Dedifferentiated amniotic fluid mesenchymal stem cell (primary cell): ENCODE results near the gene NEB.

Experiments
- DNase-seq: peaks from one replicate; pipeline ENCODE4 v3.0.0-alpha.2; 2016; ENCODE audit errors: extremely low spot score

The NEB gene, protein sequence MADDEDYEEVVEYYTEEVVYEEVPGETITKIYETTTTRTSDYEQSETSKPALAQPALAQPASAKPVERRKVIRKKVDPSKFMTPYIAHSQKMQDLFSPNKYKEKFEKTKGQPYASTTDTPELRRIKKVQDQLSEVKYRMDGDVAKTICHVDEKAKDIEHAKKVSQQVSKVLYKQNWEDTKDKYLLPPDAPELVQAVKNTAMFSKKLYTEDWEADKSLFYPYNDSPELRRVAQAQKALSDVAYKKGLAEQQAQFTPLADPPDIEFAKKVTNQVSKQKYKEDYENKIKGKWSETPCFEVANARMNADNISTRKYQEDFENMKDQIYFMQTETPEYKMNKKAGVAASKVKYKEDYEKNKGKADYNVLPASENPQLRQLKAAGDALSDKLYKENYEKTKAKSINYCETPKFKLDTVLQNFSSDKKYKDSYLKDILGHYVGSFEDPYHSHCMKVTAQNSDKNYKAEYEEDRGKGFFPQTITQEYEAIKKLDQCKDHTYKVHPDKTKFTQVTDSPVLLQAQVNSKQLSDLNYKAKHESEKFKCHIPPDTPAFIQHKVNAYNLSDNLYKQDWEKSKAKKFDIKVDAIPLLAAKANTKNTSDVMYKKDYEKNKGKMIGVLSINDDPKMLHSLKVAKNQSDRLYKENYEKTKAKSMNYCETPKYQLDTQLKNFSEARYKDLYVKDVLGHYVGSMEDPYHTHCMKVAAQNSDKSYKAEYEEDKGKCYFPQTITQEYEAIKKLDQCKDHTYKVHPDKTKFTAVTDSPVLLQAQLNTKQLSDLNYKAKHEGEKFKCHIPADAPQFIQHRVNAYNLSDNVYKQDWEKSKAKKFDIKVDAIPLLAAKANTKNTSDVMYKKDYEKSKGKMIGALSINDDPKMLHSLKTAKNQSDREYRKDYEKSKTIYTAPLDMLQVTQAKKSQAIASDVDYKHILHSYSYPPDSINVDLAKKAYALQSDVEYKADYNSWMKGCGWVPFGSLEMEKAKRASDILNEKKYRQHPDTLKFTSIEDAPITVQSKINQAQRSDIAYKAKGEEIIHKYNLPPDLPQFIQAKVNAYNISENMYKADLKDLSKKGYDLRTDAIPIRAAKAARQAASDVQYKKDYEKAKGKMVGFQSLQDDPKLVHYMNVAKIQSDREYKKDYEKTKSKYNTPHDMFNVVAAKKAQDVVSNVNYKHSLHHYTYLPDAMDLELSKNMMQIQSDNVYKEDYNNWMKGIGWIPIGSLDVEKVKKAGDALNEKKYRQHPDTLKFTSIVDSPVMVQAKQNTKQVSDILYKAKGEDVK (N-terminal part only)

DNA sequence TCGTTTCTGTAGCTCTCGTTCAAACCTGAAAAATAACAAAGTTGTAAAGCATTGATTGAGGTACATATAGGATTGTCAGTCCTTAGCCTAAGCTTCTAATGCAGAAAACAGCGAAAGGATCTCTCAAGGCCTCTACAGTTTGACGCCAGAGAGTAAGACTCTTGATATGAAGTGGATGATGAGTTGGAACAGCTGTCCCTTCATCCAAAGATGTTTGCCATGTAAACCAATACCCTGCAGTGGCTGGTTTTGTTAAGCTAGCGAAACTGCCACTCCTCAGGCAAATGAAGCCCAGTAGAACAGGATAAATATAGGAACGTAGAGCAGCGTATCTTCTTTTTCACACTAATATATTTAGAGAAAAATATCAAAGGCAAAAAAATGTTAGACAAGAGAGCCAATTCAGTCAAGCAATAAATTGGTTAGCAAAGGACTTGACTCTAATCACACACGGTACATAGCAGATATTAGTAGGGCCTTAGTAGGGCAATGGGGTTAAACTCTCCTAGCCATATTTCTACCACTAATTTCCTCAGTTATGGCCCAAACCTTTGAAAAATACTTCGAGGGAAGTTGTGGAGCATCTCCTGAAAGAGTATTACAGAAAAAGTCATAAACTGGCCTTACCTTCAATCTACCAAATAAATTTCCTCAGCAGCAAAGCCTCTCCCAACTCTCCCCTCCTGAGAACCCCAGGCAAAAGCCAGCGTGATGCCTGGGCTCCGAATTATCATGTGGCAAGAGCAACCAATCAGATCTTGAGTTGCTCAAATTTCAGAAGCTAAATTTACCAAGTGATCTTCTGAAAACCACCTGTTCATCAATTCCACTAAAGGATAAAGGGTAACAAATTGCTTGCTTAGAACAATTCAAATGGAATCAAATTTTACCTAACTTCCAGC is at the start of gene NEB:
TSS of gene NEB (minus strand) at position 706 of the 902 bp plus-strand sequence. CDS start 1,320 bp downstream, outside the sequence.
- DNase-seq = no peak

- DNase-seq = no peak
Observed at GRCh38 chr2:151783133-151783520, 48.9 kb upstream of the NEB start.

- no peak for DNase-seq
Observed at GRCh38 chr2:151782378-151783132, 48.3 kb upstream of the NEB start.

DNA sequence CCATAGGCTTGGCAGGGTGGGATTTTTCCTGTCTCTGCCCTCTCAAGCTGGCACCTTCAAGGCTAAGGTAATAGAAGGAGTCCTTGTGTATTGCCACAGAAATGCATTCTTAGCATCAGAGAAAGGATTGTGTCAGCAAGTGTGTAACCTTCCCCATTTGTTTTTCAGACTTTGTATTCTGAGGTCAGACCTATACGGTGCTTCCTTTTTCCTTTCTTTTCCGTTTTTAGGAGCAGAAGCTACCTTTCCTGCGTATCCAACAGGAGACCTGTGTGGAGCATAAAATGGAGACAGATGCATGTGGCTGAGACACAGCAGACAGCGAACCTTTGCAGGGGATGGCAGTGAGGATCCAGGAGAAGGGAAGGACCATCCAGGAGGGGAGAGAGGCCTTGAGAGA is 47.4 kb upstream of the NEB start:
- no peak for DNase-seq

- DNase-seq = no peak
Observed at GRCh38 chr2:151780938-151781337, 46.7 kb upstream of the NEB start.

DNA sequence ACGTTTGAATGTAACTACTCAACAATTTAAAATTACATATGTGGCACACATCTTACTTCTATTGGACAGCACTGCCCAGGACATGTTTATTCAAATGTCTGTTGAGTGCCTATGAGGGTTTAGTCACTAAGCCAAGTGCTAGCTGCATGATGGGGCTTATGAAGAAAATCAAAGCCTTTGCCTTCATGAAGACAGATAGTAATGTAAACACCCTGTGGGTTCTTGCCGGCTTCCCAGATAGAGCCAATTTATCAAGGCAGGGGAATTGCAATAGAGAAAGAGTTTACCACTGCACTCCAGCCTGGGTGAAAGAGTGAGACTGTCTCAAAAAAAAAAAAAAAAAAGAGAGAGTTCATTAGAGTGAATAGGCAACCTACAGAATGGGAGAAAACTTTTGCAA is 43.7 kb upstream of the NEB start:
- no peak for DNase-seq

DNA sequence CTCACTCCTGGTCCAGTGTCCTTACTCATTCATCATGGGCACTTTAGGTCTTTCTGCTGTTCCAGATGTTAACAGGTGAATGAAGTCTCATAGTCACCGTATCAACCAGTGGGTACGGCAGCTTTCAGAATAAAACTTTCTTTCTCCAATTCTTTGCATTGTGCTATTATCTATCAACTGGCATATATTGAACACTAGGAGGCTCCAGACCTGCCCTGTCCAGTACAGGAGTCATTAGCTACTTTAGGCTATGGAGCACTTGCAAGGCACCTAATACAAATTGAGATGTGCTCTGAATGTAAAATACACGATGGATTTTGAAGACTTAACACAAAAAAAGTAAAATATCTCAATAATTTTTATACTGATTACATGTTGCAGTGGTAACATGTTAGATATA is 43.2 kb upstream of the NEB start:
- DNase-seq = no peak

- DNase-seq = no peak
Observed at GRCh38 chr2:151776367-151776766, 42.1 kb upstream of the NEB start.

GRCh38 chr2:151775057-151775740 is 40.9 kb upstream of the NEB start:
- DNase-seq = no peak

DNA sequence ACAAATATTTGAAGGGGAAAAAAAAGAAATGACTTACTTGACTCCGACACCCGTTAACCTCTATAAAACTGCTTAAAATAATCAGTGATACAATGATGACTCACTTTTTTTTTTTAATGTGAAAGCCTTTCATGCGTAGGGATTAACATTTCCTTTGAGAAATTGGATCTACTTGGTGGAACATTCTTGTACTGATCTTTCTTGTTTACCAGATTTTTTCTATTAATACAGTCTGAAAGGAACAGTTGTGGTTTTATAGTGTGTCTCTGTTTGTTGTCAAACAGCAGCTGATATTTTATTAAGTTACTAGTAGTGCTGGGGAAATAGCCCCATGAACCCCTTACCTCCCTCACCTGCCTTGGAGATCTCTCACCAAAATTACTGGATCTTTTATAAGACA is 40.2 kb upstream of the NEB start:
- DNase-seq = no peak

- no peak for DNase-seq
Observed at GRCh38 chr2:151771599-151772358, 37.5 kb upstream of the NEB start.

DNA sequence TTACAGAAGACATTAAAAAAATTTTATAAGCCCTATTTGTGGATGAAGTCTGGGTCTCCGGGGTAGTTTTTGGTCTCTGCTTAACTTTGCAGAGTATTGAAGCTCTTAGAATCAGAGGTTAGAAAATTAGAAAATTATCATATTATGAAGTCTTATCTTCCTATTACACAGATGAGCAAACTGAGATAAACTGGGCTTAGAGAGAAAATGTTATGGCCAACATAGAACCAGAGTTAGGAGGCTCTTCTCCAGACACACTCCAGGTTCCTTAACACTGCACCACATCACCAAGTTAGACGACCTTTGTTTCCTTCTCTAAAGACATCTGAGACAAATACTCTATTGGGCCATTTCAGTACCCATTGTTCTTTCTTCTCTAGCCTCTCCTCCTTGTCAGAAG is 36.7 kb upstream of the NEB start:
- no peak for DNase-seq

DNA sequence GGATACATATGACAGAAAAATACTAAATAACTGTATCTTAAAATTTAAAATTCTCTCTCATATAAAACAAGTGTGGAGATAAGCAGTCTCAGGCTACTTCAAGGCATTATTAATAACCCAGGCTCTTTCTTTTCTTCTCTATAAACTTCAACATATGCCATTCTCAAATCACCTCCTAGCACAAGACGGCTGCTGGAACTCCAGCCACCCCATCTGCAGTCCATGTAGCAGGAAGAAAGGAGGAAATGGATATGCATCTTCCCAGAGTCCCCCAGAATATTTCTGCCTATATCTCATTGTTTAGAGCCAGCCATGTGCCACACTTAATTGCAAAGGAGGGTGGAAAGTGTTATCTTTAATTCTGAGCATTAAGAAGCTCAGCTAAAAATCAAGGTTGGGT is 35.3 kb upstream of the NEB start:
- no peak for DNase-seq

- DNase-seq = no peak
Observed at GRCh38 chr2:151767536-151767935, 33.3 kb upstream of the NEB start.

- no peak for DNase-seq
Observed at GRCh38 chr2:151766437-151767153, 32.3 kb upstream of the NEB start.

- DNase-seq = no peak
Observed at GRCh38 chr2:151765760-151766410, 31.6 kb upstream of the NEB start.

DNA sequence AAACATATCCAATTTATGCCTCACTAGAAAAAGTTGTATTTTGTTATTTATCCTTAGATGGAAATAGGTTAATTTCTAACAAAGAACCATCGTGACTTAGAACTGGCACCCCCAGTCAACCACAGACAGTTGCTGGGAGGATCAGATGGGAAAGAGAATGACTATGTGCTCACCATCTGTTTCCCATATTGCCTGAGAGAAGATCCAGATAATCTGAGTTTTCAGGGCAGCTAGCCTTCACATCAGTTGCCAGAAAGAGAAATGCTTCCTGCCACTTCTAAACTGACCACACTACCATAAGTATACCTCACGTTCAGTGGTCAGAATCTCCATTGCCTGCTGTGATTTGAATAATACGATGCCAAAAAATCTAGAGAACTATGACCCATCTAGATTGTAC is 28.4 kb upstream of the NEB start:
- DNase-seq = no peak

- DNase-seq = no peak
Observed at GRCh38 chr2:151761687-151762086, 27.4 kb upstream of the NEB start.
